Body of pancreas (tissue), 4 donors: ENCODE measurements around the gene SLC41A3.

ENCODE experiments used
- POLR2A ChIP-seq, 3 donors: fragments of 450-650 bp; IDR thresholded peaks; one replicate each; pipeline ENCODE4 v1.6.1; 2016; ENCODE audit warnings: antibody characterized with exemption in 3 of 3, mild to moderate bottlenecking in 2 of 3
- TF ChIP-seq, protein P1 (sequence below), 7 experiments: fragments of 450-650 bp in 4 of 7; fragments of 200-600 bp in 3 of 7; sonication (generic) in 3 of 7; IDR thresholded peaks; one replicate each; pipeline ENCODE4 v1.5.1; 2016 to 2019; ENCODE audit warnings: antibody characterized with exemption in 7 of 7

DNA sequence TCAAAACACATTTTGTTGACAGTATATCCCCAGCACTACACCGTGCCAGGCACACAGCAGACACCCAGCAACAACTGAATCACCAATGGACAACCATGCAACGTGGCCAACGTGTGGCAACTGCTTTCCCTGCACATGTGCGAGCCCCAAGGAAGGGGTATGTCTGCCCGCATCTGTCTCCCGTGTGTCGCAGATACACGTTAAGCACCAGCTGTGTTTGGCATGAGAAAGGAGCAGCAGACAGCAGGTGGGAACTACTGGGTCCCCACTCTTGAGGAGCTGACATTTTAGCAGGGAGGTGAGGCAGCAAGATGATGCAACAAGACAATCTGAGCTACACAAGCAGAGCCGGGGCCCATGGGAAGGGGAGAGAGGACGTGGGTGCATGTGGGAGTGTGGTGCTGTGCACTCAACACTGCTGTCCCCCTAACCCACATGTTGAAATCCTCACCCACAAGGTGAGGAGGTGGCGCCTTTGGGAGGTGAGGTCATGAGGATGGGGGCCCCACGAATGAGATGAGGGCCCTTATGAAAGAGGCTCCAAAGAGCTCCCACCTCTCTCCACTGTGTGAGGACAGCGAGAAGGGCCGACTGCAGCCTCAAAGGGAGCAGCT, 58.7 kb downstream of the SLC41A3 start:
- TF ChIP-seq, protein P1, sequence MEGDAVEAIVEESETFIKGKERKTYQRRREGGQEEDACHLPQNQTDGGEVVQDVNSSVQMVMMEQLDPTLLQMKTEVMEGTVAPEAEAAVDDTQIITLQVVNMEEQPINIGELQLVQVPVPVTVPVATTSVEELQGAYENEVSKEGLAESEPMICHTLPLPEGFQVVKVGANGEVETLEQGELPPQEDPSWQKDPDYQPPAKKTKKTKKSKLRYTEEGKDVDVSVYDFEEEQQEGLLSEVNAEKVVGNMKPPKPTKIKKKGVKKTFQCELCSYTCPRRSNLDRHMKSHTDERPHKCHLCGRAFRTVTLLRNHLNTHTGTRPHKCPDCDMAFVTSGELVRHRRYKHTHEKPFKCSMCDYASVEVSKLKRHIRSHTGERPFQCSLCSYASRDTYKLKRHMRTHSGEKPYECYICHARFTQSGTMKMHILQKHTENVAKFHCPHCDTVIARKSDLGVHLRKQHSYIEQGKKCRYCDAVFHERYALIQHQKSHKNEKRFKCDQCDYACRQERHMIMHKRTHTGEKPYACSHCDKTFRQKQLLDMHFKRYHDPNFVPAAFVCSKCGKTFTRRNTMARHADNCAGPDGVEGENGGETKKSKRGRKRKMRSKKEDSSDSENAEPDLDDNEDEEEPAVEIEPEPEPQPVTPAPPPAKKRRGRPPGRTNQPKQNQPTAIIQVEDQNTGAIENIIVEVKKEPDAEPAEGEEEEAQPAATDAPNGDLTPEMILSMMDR (IDR thresholded peaks at IDR 0.05) = no peak
- no peak for TF ChIP-seq POLR2A (IDR thresholded peaks at IDR 0.05)
